Right lobe of liver (tissue), 6 donors: Measurements from ENCODE around the gene S100A11. TPM values are rescaled to one million over a fixed set of nuclear protein-coding genes. Genes with fewer than 3 reads are reported as not detected.

ENCODE experiments used
- ATAC-seq, 4 donors: fragments of 200-7000 bp; cut with Tn5 transposase; one replicate each; pipeline ENCODE4 v1.9.1; 2020; ENCODE audit warnings: mild to moderate bottlenecking in 4 of 4, moderate library complexity in 4 of 4
- DNase-seq, 3 donors: peaks; one replicate each; pipeline ENCODE4 v3.0.0-alpha.2; 2020
- H3K27ac ChIP-seq, 3 donors: fragments of 200-600 bp; one replicate each; pipeline ENCODE4 v1.8.0; 2022
- H3K27me3 ChIP-seq, 2 donors: fragments of 200-600 bp; one replicate each; pipeline ENCODE4 v1.8.0; 2022
- H3K36me3 ChIP-seq, 4 donors: fragments of 200-600 bp; sonication (generic) in 1 of 4; one replicate each; pipeline versions ENCODE4 v1.5.1 to v1.8.0; 2017 to 2022; ENCODE audit warnings: control low read depth in 1 of 4
- H3K4me1 ChIP-seq, 4 donors: fragments of 200-600 bp; sonication (generic) in 1 of 4; one replicate each; pipeline versions ENCODE4 v1.5.1 to v1.8.0; 2017 to 2022; ENCODE audit warnings: control low read depth in 1 of 4
- H3K4me3 ChIP-seq, 3 donors: fragments of 200-600 bp; one replicate each; pipeline ENCODE4 v1.8.0; 2022
- H3K9me3 ChIP-seq, 4 donors: fragments of 200-600 bp; sonication (generic) in 1 of 4; one replicate each; pipeline versions ENCODE4 v1.5.1 to v1.8.0; 2017 to 2022; ENCODE audit warnings: control low read depth in 1 of 4
- POLR2A ChIP-seq: fragments of 450-650 bp; IDR thresholded peaks from one replicate; pipeline ENCODE4 v1.6.1; 2017; ENCODE audit warnings: antibody characterized with exemption, mild to moderate bottlenecking
- WGBS: methylation state at CpG from one replicate; pipeline ENCODE4 v1.1.6; 2018; ENCODE audit warnings: low coverage, low lambda C conversion rate; ENCODE audit not compliant: insufficient coverage; ENCODE audit errors: missing lambda C conversion rate; 5-methylcytosine and 5-hydroxymethylcytosine counted together
- intact Hi-C, 2 donors: fragments of 100-400 bp; cut with DNase I; formaldehyde crosslinking; loops; one replicate each; pipeline versions ENCODE4 v1.11.2 to v1.14.1; 2022
- total RNA-seq, 6 experiments: library from RNA; depleted of rRNA in 2 of 6; stranded (reverse); fragments of >200 nt in 2 of 6; fragmentation: NEBNext Ultra II Directional in 3 of 6; extraction: Animal tissue kit (Norgen Biotek cat#: 25700) in 3 of 6; gene quantifications; one replicate each; pipeline versions ENCODE4 v1.1.0 to v1.2.4, GENCODE V29; 2016 to 2023
- TF ChIP-seq, protein P1 (sequence below), 4 donors: fragments of 200-600 bp in 3 of 4; fragments of 450-650 bp in 1 of 4; IDR thresholded peaks; one replicate each; pipeline versions ENCODE4 v1.5.1 to v1.8.0; 2016 to 2022; ENCODE audit warnings: antibody characterized with exemption in 4 of 4, mild to moderate bottlenecking in 2 of 4
- donor health status: DM: no; HTN: yes; CAD: no.
- donor health status: DM: no; HTN: no; CAD: no.
- donor health status: DM: no; HTN: no; CAD: no.
- donor health status: DM: no; HTN: yes; CAD: no.
- donor health status: DM: no; HTN: yes; CAD: no.

The S100A11 gene
- total RNA-seq, 6 experiments from 2014 or later = 11.0 to 68.5 (median 25.3) TPM

DNA sequence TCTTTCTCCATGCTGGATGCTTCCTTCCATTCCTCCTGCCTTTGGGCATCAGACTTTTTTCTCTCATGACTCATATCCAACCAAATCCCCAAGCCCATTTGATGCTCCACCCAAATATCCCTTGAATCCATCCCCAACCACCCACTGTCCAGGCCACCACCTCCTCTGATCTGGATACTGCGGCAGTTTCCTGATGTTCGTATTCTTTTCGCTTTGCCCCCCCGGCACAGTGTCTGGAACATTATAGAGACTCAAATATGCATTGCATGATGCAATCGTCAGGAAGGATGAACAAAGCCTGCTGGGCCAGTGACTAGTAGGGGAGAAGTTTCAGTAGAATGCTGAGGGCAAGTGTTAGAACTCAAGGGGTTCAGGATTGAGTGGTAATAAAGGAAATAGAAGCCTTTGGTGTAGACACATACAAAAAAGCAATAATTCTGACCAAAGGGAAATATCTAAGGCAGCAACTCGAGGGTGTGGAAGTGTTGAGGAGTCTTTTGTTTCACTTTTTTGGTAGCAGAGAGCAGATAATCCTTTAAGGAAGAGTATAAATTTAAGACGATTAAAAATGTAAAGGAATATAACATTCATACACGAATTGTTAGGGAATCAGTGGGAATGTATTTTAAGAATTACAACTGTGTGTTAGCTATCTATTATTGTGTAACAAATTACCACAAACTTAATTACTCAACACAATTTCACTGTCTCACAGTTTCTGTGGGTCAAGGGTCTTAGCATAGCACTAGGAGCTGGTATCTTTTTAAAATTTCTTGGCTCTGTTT, 7.5 kb downstream of the S100A11 start:
- Histone ChIP-seq H3K36me3 (peaks cover 0 to 8% (median under 1%) of the 10 kb centered on the region in 4 donors), H3K27me3 (no peaks in the 10 kb centered on the region), H3K4me3 (no peak overlapping the region), H3K9me3 (no peaks in the 10 kb centered on the region), H3K4me1 (no peaks in the 10 kb centered on the region), H3K27ac (no peak overlapping the region)
- intact Hi-C loops = no loop called here
- WGBS = 73% methylated on average over 8 of the region's 8 CpGs
- TF ChIP-seq, protein P1, sequence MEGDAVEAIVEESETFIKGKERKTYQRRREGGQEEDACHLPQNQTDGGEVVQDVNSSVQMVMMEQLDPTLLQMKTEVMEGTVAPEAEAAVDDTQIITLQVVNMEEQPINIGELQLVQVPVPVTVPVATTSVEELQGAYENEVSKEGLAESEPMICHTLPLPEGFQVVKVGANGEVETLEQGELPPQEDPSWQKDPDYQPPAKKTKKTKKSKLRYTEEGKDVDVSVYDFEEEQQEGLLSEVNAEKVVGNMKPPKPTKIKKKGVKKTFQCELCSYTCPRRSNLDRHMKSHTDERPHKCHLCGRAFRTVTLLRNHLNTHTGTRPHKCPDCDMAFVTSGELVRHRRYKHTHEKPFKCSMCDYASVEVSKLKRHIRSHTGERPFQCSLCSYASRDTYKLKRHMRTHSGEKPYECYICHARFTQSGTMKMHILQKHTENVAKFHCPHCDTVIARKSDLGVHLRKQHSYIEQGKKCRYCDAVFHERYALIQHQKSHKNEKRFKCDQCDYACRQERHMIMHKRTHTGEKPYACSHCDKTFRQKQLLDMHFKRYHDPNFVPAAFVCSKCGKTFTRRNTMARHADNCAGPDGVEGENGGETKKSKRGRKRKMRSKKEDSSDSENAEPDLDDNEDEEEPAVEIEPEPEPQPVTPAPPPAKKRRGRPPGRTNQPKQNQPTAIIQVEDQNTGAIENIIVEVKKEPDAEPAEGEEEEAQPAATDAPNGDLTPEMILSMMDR (IDR thresholded peaks at IDR 0.05) = no peak
- no peak for TF ChIP-seq POLR2A
- DNase-seq (no peak), ATAC-seq (no peak)

DNA sequence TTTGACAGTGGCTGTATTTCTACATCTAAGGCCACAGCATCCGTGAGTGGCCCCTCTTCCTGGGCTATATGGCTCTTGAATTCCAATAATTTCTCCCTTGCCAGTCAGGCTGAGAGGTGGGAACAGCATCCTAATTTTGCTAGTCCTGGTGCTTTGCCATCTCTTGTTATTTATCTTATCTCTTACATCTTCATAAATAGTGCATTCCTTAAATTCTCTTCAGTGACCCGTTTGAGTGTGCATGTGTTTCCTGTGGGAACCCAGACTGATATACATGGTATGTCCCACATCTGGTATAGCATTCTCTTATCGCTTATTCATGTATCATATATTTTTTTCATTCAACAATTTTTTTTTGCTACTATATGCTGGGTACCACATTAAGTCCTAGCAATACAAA, 9.9 kb downstream of the S100A11 start:
- 26% methylated on average over 3 of the region's 3 CpGs for WGBS

GRCh38 chr1:152024223-152024622, 12.6 kb downstream of the S100A11 start:
- H3K9me3 ChIP-seq = no peaks in the 10 kb centered on the region
- H3K27ac ChIP-seq = no peak overlapping the region
- 81% methylated on average over 3 of the region's 4 CpGs for WGBS
- H3K4me3 ChIP-seq = no peak overlapping the region
- no peaks in the 10 kb centered on the region for H3K27me3 ChIP-seq
- H3K4me1 ChIP-seq = no peaks in the 10 kb centered on the region
- no peak for TF ChIP-seq POLR2A
- TF ChIP-seq, protein P1 (IDR thresholded peaks at IDR 0.05) = no peak
- ATAC-seq (no peak), DNase-seq (no peak)
- intact Hi-C loops = no loop called here
- no peaks in the 10 kb centered on the region for H3K36me3 ChIP-seq

More for the DNA sequence above, 9.9 kb downstream of the S100A11 start:
- Histone ChIP-seq H3K4me3 (no peak overlapping the region), H3K36me3 (no peaks in the 10 kb centered on the region), H3K4me1 (no peaks in the 10 kb centered on the region), H3K27me3 (no peaks in the 10 kb centered on the region), H3K27ac (no peak overlapping the region), H3K9me3 (no peaks in the 10 kb centered on the region)
- DNase-seq = no peak
- no peak for ATAC-seq
- TF ChIP-seq, protein P1 (IDR thresholded peaks at IDR 0.05) = no peak
- TF ChIP-seq POLR2A = no peak
- intact Hi-C loops = no loop called here

DNA sequence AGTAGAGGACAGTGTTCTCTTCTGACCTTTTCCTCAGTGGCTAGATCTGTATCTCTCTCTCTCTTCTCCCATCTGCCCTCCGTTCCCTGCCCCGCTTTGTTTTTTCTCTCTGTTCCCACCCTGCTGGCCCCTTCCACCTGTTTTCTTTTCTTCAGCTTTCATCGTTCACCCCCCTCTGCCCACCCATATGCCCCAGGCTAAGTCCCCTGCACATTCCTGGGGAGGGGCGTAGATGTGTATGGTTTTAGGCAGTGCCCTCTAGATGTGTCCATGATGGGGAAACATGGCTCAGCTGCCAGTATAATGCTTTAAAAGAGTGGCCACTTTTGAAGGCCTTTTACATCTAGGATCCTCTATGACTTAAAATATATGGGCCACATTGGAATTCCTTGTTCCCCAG, 13.6 kb downstream of the S100A11 start:
- intact Hi-C loops = no loop called here
- DNase-seq (no peak), ATAC-seq (no peak)
- 74% methylated on average over 2 of the region's 4 CpGs for WGBS
- H3K27ac ChIP-seq = no peak overlapping the region
- no peaks in the 10 kb centered on the region for H3K4me1 ChIP-seq
- H3K9me3 ChIP-seq = no peaks in the 10 kb centered on the region
- no peaks in the 10 kb centered on the region for H3K36me3 ChIP-seq
- TF ChIP-seq, protein P1 (IDR thresholded peaks at IDR 0.05) = no peak
- no peak for TF ChIP-seq POLR2A
- no peak overlapping the region for H3K4me3 ChIP-seq
- no peaks in the 10 kb centered on the region for H3K27me3 ChIP-seq
